Mesothelial cell of epicardium (in vitro differentiated cells): Measurements from ENCODE around the gene TEP1. TPM values are rescaled to one million over a fixed set of nuclear protein-coding genes. Genes with fewer than 3 reads are reported as not detected.
"Not testable (repeated sequence)": the region's sequence is repeated elsewhere in the genome, so short reads cannot be mapped to it uniquely, and the experiment has no call there.

Experiments used
- DNase-seq, 2 experiments: peaks; one replicate each; pipeline ENCODE4 v3.0.0; 2021; ENCODE audit warnings: low spot score in 2 of 2; ENCODE audit not compliant: unreplicated experiment in 2 of 2
- H3K27ac Mint-ChIP-seq: 2 replicates; pipeline ENCODE4 v1.8.0; 2021; ENCODE audit warnings: mixed read lengths
- H3K27me3 Mint-ChIP-seq: 2 replicates; pipeline ENCODE4 v1.8.0; 2021; ENCODE audit warnings: low read depth, mixed read lengths
- H3K36me3 Mint-ChIP-seq: 2 replicates; pipeline ENCODE4 v1.8.0; 2021; ENCODE audit warnings: mixed read lengths
- H3K4me1 Mint-ChIP-seq: 2 replicates; pipeline ENCODE4 v1.8.0; 2021; ENCODE audit warnings: mixed read lengths
- H3K4me3 Mint-ChIP-seq: 2 replicates; pipeline ENCODE4 v1.8.0; 2021; ENCODE audit warnings: mild to moderate bottlenecking, moderate library complexity, mixed read lengths
- H3K9me3 Mint-ChIP-seq: 2 replicates; pipeline ENCODE4 v1.8.0; 2021; ENCODE audit warnings: mixed read lengths
- CTCF ChIP-seq: fragments of 200-600 bp; sonication (generic); IDR thresholded peaks from one replicate; pipeline ENCODE4 v1.5.0; 2021; ENCODE audit warnings: antibody characterized with exemption; ENCODE audit not compliant: unreplicated experiment
- total RNA-seq: library from RNA; stranded (reverse); gene quantifications from 3 replicates; pipeline ENCODE4 v1.2.1, GENCODE V29; 2021

Gene TEP1
- total RNA-seq, 1 donor from 2014 or later, result 18.3 TPM

- H3K27me3 Mint-ChIP-seq, result no peaks in the 10 kb centered on the region
Measured at GRCh38 chr14:20379743-20380142, 33.6 kb downstream of the TEP1 start.

GRCh38 chr14:20377171-20377570 is 36.1 kb downstream of the TEP1 start:
- no peak overlapping the region for H3K27ac Mint-ChIP-seq
- H3K27me3 Mint-ChIP-seq, result no peaks in the 10 kb centered on the region
- no peak for DNase-seq
- no peak for TF ChIP-seq CTCF
- no peak overlapping the region for H3K4me3 Mint-ChIP-seq
- H3K4me1 Mint-ChIP-seq, result no peaks in the 10 kb centered on the region
- H3K36me3 Mint-ChIP-seq, result peaks cover 28% of the 10 kb centered on the region
- no peaks in the 10 kb centered on the region for H3K9me3 Mint-ChIP-seq

More at GRCh38 chr14:20379743-20380142, 33.6 kb downstream of the TEP1 start:
- H3K4me1 Mint-ChIP-seq, result no peaks in the 10 kb centered on the region
- DNase-seq, result no peak
- TF ChIP-seq CTCF, result no peak
- no peak overlapping the region for H3K27ac Mint-ChIP-seq
- peaks cover 28% of the 10 kb centered on the region for H3K36me3 Mint-ChIP-seq
- H3K4me3 Mint-ChIP-seq, result no peak overlapping the region
- no peaks in the 10 kb centered on the region for H3K9me3 Mint-ChIP-seq

- Mint-ChIP-seq H3K36me3 (peaks cover 32% of the 10 kb centered on the region), H3K27me3 (no peaks in the 10 kb centered on the region), H3K4me1 (no peaks in the 10 kb centered on the region), H3K9me3 (no peaks in the 10 kb centered on the region), H3K27ac (no peak overlapping the region), H3K4me3 (no peak overlapping the region)
- TF ChIP-seq CTCF, result no peak
- no peak for DNase-seq
Measured at GRCh38 chr14:20376071-20376588, 37.2 kb downstream of the TEP1 start.

- Mint-ChIP-seq H3K36me3 (peaks cover 35% of the 10 kb centered on the region), H3K4me1 (no peaks in the 10 kb centered on the region), H3K9me3 (no peaks in the 10 kb centered on the region), H3K27me3 (no peaks in the 10 kb centered on the region), H3K27ac (no peak overlapping the region), H3K4me3 (no peak overlapping the region)
- no peak for TF ChIP-seq CTCF
- DNase-seq, result no peak
Measured at GRCh38 chr14:20375471-20375870, 37.8 kb downstream of the TEP1 start.

GRCh38 chr14:20372796-20373195 is 40.5 kb downstream of the TEP1 start:
- no peaks in the 10 kb centered on the region for H3K9me3 Mint-ChIP-seq
- no peaks in the 10 kb centered on the region for H3K27me3 Mint-ChIP-seq
- no peak overlapping the region for H3K27ac Mint-ChIP-seq
- H3K36me3 Mint-ChIP-seq, result peaks cover 48% of the 10 kb centered on the region
- no peak for DNase-seq
- no peak for TF ChIP-seq CTCF
- H3K4me1 Mint-ChIP-seq, result no peaks in the 10 kb centered on the region
- no peak overlapping the region for H3K4me3 Mint-ChIP-seq

GRCh38 chr14:20365928-20366327 is 47.4 kb downstream of the TEP1 start:
- no peak for DNase-seq
- Mint-ChIP-seq H3K4me3 (no peak overlapping the region), H3K27ac (no peak overlapping the region), H3K9me3 (no peaks in the 10 kb centered on the region), H3K4me1 (no peaks in the 10 kb centered on the region), H3K36me3 (peaks cover 26% of the 10 kb centered on the region), H3K27me3 (no peaks in the 10 kb centered on the region)
- TF ChIP-seq CTCF, result no peak

GRCh38 chr14:20358474-20358873 is 54.8 kb downstream of the TEP1 start:
- Mint-ChIP-seq H3K36me3 (peaks cover 48% of the 10 kb centered on the region), H3K27ac (peak overlapping the region; percentile 40)
- H3K4me1 Mint-ChIP-seq, DNase-seq, H3K27me3 Mint-ChIP-seq, H3K4me3 Mint-ChIP-seq, H3K9me3 Mint-ChIP-seq: not testable (repeated sequence)
